GM19351 (cell line): ENCODE measurements around the gene BCAS1.
"Not testable (repeated sequence)": the region's sequence is repeated elsewhere in the genome, so short reads cannot be mapped to it uniquely, and the experiment has no call there.

Experiments used
- ATAC-seq: cut with Tn5 transposase; IDR thresholded peaks from one replicate; pipeline ENCODE4 v1.9.1; 2021; ENCODE audit warnings: mild to moderate bottlenecking, moderate library complexity; ENCODE audit not compliant: unreplicated experiment

Gene BCAS1

DNA sequence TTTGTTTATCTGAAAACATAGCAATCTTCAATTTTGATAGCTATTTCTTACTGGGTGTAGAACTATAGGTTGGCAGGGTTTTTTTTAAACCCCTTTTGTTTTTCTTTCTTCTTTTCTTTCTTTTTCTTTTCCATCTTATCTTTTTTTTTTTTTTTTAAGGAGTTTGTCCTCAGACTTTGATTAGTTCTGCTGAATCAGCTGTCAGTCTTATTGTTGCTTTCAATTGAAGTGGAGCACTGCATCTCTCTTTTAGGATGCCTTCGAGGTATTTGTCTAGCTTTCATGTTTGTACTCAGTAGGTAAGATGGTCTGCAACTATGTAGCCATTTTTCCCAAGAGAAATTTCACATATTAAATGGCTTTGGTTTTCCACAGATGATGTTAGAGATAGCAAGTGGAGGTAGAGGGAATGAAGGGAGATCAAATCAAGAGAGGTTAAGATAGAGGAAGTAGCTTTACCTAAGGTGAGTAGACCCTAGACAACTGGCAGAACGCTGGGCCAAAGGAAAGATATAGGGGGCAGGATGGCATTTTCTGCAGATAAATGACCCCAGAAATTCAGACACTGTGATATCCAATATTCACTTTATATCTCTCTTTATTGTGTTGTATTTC, 137.1 kb downstream of the BCAS1 start:
- no peak for ATAC-seq

DNA sequence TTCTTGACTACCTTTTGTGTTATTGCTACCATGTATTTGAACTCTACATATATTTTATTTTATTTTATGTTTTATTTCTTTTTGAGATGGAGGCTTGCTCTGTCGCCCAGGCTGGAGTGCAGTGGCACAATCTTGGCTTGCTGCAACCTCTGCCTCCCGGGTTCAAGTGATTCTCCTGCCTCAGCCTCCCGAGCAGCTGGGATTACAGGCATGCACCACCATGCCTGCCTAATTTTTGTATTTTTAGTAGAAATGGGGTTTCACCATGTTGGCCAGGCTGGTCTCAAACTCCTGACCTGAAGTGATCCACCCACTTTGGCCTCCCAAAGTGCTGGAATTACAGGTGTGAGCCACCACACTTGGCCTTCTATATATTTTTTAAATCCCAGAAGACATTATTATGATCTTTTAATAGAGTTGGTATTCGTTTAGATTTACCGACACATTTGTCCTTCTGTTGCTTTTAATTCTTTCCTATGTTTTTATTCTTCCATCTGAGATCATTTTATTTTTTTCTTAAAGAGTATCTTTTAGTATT, 137.7 kb downstream of the BCAS1 start:
- ATAC-seq: not testable (repeated sequence)

DNA sequence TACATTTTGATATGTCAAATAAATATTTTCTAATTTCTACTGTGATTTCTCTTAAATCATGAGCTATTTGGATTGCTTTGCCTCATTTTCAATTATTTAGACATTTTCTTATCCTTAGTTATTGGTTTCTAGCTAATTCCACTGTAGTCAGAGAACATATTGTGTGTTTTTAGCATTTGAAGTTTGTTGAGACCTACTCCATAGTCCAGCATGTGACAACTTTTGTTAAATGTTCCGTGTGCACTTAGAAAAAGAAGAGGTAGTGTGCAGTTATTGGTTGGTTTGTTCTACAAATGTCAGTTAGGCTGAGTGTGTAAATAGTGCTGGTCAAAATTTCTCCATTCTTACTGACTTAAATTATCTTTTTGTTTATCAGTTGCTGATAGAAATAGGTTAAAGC, 138.8 kb downstream of the BCAS1 start:
- ATAC-seq: no peak

DNA sequence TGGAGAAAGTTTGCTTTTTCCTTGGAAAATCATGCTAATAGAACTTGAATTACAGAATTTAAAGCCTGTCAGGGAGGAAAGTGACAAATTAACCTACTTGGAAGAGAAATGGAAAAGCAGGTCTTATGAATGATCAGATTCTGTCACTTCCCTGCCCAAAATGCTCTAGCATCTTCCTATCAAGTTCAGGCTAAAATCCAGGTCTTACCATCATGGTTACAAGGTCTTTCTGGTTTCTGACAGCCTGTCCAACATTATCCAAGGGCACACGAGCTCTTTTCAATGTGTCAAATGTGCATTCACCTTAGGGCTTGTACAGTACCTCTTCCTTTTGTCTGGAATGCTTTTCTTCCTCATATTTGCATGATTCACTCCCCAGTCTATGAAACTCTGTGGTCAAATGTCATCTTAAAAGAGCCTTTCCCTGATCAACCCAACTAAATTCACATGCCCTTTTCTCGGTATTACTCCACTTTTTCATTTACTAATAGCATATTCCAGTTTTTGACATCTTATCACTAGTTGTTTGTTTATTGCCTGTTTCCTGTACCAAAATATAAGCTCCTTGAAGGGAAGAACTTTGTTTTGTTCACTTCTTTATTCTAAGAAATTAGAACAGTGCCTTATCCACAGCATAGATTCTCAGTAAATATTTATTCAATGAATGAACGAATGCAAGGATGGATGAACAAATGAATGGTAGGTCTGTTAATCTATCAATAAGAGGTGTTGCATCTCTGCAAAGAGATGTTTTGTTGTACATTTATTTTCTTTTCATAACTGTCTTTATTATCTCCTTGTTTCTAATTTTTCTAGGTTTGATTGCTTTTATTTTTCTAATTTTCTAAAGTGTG, 139.5 kb downstream of the BCAS1 start:
- no peak for ATAC-seq

DNA sequence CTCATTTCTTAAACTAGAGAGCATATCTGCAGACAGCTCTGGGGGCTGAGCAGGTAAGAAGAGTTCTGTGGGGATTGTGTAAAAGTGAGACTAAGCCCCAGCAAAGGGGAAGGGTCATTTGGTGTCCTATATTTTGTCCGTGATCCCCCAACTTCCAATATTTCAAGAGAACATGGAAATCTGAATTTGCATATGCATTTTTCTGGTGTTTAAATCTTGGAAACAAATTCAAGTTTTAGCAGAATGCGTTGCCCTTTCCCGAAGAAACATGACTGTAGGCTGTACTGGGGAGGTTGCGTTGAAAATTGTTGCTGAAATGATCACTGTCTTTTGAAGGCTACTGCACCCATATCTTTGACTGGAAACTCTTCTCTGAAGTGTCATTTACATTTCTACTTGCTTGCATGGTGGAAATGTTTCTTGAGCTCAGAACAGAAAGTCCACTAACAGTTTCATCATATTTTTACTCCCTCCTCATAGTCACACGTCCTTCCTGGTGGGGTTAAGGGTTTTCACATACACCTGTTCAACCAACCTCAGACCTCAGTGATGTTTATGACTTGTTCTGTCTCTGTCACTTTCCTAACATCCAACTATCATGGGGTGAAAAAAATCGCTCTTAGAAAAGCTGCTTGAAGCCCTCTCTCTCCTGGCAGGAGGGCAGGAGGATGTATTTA, 140.3 kb downstream of the BCAS1 start:
- peak; percentile 64 for ATAC-seq

DNA sequence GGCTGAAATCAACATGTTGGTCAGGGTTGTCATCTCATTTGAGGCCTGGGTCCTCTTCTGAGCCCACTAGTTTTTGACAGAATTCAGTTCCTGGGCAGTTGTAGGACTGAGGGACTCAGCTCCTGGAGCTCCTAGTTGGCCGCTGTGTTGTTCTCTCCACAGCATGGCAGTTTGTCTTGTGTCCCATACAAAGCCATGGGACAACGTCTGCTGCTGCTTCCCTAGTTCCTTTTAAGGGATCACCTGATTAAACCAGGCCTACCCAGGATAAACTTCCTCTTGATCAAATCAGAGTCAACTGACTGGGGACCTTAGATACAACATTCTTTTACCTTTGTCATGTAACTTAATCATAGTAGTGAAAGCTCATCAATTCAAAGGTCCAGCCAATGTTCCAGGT, 141.0 kb downstream of the BCAS1 start:
- ATAC-seq: no peak

DNA sequence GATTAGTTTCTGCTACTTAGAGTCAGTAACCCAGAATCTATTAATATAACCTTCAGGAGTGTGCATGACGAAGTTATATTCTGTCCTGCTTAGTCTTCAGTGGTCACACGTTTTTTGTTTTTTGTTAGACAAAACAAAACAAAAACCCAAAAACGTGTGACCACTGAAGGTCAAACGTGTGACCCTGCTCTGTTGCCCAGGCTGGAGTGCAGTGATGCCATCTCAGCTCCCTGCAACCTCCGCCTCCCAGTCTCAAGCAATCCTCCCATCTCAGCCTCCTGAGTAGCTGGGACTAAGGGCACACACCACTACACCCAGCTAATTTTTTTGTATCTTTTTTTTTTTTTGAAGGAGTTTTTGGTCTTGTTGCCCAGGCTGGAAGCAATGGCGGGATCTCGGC, 142.4 kb downstream of the BCAS1 start:
- no peak for ATAC-seq

DNA sequence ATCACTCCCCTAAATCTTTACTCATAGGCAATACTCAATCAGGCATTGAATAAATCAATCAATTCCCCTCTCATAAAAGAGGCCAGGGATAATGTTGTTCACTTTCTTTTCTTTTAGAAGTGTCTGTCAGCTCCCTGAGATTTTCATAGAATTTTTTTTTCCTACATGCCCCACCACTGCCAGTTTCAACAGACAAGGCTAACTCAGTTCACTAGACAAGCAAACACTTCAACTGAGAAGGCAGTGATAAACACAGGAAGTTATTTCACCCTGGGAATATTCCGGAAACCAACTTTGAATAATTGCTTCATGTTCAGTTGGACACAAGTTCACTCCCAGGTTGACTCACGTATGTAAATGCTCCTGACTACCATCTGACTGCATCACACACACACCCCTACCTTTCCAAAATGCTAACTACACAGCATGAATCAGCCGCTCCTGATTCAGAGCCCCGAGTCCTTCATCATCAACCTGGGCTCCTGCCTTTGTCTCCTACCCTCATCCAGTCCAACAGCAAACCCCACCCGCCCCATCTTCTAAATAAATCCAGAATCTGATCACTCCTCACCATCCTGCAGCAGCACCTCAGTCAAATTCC, 143.9 kb downstream of the BCAS1 start:
- peak; percentile 57 for ATAC-seq

DNA sequence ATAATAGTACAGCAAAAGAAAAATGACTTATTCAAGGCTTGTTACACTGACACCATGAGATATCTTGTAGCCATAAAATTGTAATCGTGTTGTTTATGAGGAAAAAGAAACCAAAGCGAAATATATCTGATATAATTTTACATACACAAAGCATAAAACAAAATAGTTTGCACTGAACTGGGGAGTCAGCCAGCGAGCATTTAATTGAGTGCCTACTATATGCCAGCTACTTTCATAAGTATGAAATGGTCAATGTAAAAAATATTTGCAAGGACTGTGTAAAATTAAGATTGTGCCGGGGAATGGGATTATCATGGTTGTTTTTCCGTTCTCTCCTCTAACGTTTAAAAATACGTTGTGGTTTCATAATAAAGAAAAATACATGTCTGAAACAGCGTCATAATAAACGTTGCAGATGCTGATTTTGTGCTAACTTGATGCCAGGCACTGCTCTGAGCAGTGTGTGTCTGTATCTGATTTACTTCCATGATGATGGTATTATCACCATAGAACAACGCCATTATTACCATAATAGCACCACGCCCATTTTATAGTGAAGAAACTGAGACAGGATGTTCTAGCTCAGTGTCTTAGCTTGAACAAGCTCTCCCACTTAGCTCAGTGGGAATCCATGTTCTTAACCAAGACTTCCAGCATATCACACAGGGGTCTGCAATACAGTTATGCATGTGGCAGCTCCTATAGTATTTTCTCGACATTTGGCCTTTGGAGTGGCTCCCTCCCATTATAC, 144.6 kb downstream of the BCAS1 start:
- ATAC-seq: no peak

DNA sequence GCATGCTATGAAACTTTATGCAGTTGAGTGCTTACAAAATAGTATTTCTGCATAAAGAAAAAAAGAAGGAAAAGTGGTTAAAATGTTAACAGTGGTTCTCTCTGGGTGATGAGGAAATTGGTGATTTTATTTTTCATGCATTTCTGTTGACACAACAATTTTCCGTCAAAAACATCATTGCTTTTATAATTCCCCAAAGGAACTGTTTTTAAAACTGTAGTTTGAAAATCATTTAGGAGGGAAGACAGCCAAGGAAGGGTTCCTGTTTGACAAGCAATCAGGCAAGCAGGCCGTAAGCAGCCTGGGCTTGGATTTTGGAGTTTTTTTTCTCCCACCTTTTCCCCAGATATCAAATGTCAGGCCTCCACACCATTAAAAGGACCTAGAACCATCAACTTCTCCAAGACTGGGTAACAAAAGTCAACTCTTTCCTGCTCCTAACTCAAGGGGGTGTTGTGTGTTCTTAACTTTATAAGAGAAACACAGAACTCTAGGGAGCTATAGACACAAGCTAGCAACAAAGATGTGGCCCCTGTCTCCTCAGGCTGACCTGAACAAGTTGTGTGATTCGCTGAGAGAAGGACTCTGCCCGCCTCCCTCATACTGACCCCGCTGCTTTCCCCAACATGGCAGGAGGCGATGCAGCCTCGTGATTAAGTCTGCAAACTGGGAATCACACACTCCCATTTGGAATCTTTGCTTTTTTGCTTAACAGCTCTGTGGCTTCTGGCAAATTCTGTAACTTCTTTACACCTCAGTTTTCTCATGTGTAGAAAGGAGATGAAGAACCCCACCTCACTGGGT, 146.6 kb downstream of the BCAS1 start:
- ATAC-seq: no peak

DNA sequence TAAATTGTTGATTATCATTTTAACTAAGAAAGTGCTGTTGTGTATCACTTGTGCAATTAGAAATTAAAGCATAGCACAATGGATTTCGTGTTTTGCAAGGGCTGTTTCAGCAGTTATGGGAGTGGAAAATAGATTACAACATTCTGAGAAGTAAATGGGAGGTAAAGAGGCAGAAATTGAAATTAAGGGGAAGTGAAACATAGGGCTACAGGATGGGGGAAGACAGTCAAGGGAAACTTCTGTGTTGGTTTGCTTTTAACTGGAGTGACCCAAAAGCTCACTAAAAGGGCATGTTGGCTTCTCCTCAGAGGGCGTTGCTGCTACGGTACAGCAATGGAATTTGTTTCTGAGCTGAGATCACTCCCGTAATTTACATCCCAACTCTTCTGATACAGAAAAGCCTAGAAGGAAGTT, 147.5 kb downstream of the BCAS1 start:
- peak; percentile 46 for ATAC-seq

DNA sequence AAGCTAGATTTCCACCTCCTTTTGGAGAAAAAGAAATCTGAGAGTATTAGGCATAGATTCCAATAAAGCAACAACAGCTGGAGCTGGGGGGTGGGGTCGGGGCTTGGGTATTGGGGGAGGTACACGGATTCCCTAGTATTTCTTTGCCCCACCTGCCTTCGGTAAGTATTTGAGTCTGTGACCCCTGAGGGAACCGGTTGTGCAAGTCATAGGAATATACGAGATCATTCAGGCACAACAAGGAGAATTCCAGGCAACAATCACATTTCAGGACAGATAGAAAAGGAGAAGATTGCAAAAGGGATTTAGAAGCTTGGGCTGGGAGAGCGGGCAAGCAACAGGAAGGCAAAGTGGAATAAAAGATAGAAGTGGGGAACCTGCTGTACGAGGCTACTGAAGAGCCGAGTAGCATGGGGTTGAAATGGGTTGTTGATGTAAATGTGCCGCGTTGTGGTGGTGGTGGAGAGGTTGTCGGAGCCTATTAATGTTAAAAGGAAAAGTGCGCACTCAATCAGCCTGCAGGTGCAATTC, 148.9 kb downstream of the BCAS1 start:
- ATAC-seq: no peak

DNA sequence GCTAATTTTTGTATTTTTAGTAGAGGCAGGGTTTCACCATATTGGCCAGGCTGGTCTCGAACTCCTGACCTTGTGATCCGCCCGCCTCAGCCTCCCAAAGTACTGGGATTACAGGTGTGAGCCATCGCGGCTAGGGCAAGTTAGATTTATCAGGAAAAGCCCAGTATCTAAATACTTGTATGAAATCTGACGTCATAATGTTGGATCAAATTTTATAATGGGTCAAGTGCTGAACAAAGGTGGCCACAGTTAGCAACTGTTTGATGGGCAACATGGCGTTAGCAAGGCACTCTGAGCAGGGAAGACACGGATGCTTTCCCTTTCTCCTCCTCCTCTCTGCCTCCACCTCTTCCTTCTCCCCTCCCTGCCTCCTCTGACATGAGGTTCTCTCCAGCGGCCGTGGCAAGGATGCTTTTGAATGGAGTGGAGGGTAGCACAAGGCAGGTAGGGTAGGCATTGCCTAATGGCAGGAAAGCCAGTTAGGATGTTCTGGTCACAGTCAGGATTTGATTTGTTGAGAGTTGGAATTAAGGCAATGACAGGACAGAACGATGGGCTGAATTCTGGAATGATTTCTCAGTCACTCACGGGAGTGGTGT, 149.6 kb downstream of the BCAS1 start:
- ATAC-seq: no peak

DNA sequence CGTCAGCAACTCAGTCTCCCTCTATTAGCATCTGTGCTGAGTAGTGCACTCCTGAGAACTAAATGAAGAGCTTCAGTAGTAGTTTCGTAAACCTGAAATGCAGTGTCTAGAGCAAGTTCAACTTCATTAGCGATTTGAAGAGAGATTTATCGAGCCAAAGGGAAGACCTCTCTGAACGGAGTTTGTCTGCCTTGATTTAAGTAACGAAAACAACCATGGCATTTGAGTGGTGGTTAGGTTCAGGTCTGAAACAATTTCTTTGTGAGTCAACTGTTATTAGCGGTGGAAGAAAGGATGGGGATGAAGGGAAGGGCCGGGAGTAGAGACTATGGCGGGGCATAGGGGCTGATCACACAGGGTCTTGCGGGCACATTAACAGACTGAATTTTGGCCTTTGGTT, 150.5 kb downstream of the BCAS1 start:
- ATAC-seq: no peak

DNA sequence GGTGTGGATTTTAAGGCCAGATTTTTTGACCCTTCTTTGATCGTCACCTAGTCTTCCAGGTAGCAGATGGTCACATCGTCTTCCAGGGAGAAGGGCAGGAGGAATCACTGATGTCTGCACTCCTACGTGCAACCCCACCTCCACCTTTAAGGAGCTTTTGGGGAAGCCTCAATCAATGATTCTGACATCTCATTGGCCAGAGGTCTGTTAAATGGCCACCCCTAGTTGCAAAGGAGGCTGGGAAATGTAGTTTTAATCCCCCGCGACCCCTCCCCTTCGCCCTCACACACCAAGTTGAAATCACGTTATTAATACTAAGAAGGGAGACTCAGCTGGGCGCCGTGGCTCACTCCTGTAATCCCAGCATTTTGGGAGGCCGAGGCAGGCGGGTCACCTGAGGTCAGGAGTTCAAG, 151.4 kb downstream of the BCAS1 start:
- ATAC-seq: peak; percentile 33

DNA sequence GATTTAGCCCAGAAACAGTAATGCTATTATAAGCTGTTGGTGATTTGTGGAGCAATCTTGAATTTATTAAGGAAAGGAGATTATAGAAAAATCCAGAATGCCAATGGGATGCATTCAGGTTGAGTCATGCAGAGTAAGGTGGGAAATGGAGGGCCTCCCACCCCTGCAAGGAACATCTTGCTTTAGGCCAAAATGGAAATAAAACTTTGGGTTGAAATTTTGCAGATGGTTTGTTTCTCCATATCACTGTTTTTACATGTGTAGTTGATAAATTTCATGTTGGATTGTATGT, 152.4 kb downstream of the BCAS1 start:
- ATAC-seq: no peak

DNA sequence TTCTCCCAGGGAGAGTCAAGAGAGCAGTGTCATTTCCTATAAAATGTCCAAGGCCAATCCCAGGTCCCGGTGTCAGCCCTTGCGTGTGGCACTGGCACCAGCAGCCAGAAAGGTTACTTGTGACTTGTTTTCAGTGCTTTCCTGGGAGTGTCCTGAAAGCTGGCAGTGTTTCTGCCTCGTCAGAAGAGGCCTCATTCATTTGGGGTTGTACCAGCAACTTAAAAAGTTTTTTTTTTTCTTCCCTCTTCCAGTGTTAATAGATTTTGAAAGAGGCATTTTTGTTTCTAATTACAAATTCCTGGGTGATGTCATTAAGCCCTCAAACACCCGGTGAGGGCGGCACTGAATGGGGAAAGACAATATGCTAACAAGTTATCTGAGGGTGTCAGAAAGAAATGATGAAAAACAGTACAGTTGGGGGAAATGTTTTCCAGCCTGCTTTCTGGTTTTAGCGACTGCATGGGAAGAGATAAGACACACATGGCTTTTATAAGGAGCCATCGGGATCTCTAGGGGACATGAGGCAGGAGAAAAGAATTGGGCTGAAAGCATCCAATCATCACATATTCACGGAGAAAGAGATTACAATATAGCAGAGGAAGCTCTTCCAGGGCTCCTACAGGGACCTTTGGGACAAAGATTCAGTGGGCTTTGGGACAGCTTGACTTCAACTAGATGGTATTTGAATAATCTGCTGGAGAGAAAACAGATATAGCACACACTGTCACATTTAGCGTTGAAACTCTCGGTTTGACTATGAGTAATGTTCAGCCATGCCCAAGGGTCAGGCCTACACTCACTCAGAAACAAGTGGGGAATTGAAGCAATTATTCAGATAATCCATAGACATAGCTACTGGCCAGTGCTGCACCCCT, 153.0 kb downstream of the BCAS1 start:
- ATAC-seq: peak; percentile 70

DNA sequence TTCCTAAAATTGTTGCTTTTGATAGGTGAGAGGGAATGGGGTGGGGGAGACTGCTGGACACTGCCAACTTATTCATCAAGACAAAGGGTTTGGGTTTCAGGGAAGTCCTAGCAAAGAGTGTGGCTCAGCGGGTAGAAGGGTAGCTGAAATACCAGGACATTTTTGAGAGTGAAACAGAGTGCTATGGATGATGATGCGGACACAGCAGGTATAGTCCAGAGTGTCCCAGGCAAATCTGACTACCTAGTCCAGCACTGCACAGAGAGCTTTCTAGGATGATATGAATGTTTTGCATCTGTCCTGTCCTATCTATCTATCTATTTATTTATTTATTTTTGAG, 154.3 kb downstream of the BCAS1 start:
- no peak for ATAC-seq
